Adrenal gland (tissue), 5 donors: ENCODE results near the gene APOL6.

ENCODE experiments used
- CTCF ChIP-seq, 6 experiments: fragments of 450-650 bp in 4 of 6; fragments of 200-600 bp in 2 of 6; sonication (generic) in 1 of 6; IDR thresholded peaks; 1 replicate in 5 of 6; 2 replicates in 1 of 6; pipeline versions ENCODE4 v1.5.1 to v1.8.0; 2016 to 2021; ENCODE audit warnings: antibody characterized with exemption in 6 of 6, mild to moderate bottlenecking in 2 of 6, moderate library complexity in 1 of 6
- POLR2A ChIP-seq, 2 donors: fragments of 450-650 bp; IDR thresholded peaks; one replicate each; pipeline ENCODE4 v1.6.1; 2017; ENCODE audit warnings: antibody characterized with exemption in 2 of 2, mild to moderate bottlenecking in 2 of 2, moderate library complexity in 1 of 2
- donor health status: DM: no; HTN: no; CAD: no.

GRCh38 chr22:35616043-35616442 is 32.2 kb upstream of the APOL6 start:
- TF ChIP-seq POLR2A (IDR thresholded peaks at IDR 0.05): no peak
- TF ChIP-seq CTCF (IDR thresholded peaks at IDR 0.05): no peak
